IPS-15b (cell line): ENCODE results near the gene TECTA.
"Not testable (repeated sequence)": the region's sequence is repeated elsewhere in the genome, so short reads cannot be mapped to it uniquely, and the experiment has no call there.

Experiments used
- H3K27me3 ChIP-seq: one replicate; pipeline ENCODE4 v1.6.1; 2013; ENCODE audit warnings: low read length; ENCODE audit not compliant: control insufficient read depth, insufficient read depth
- H3K36me3 ChIP-seq: one replicate; pipeline ENCODE4 v1.6.1; 2013; ENCODE audit warnings: low read length; ENCODE audit not compliant: control insufficient read depth, insufficient read depth
- H3K4me1 ChIP-seq: one replicate; pipeline ENCODE4 v1.6.1; 2013; ENCODE audit warnings: mild to moderate bottlenecking, low read length; ENCODE audit not compliant: control insufficient read depth, insufficient read depth
- H3K4me3 ChIP-seq: one replicate; pipeline ENCODE4 v1.5.1; 2013; ENCODE audit warnings: low read depth, low read length
- H3K9ac ChIP-seq: one replicate; pipeline ENCODE4 v1.6.1; 2013; ENCODE audit warnings: low read depth, mild to moderate bottlenecking, low read length
- H3K9me3 ChIP-seq: one replicate; pipeline ENCODE4 v1.6.1; 2013; ENCODE audit warnings: mild to moderate bottlenecking, low read length; ENCODE audit not compliant: control insufficient read depth, insufficient read depth

The TECTA gene

GRCh38 chr11:121225382-121225781 lies 124.3 kb downstream of the TECTA start:
- no peaks in the 10 kb centered on the region for H3K4me1 ChIP-seq
- peaks cover 19% of the 10 kb centered on the region for H3K9me3 ChIP-seq
- H3K9ac ChIP-seq: no peak overlapping the region

GRCh38 chr11:121226415-121227263 lies 125.6 kb downstream of the TECTA start:
- no peak overlapping the region for H3K4me3 ChIP-seq
- H3K27me3 ChIP-seq: no peaks in the 10 kb centered on the region
- no peaks in the 10 kb centered on the region for H3K36me3 ChIP-seq

More at GRCh38 chr11:121225382-121225781, 124.3 kb downstream of the TECTA start:
- Histone ChIP-seq H3K36me3 (no peaks in the 10 kb centered on the region), H3K4me3 (no peak overlapping the region), H3K27me3 (no peaks in the 10 kb centered on the region)

GRCh38 chr11:121228851-121229250 lies 127.8 kb downstream of the TECTA start:
- Histone ChIP-seq H3K9me3 (peaks cover 19% of the 10 kb centered on the region), H3K4me3 (no peak overlapping the region), H3K27me3 (no peaks in the 10 kb centered on the region), H3K4me1 (peaks cover 3% of the 10 kb centered on the region), H3K9ac (no peak overlapping the region), H3K36me3 (no peaks in the 10 kb centered on the region)

More at GRCh38 chr11:121226415-121227263, 125.6 kb downstream of the TECTA start:
- H3K9ac ChIP-seq: no peak overlapping the region
- H3K4me1 ChIP-seq: no peaks in the 10 kb centered on the region
- peaks cover 19% of the 10 kb centered on the region for H3K9me3 ChIP-seq

- Histone ChIP-seq H3K4me3 (no peak overlapping the region), H3K36me3 (no peaks in the 10 kb centered on the region), H3K9ac (no peak overlapping the region), H3K9me3 (peaks cover 19% of the 10 kb centered on the region), H3K4me1 (peaks cover 8% of the 10 kb centered on the region), H3K27me3 (no peaks in the 10 kb centered on the region)
Observed at GRCh38 chr11:121229495-121230215, 128.6 kb downstream of the TECTA start.

GRCh38 chr11:121231576-121232278 lies 130.7 kb downstream of the TECTA start:
- Histone ChIP-seq H3K9me3 (peaks cover 7% of the 10 kb centered on the region), H3K4me1 (peaks cover 20% of the 10 kb centered on the region), H3K4me3 (no peak overlapping the region), H3K9ac (no peak overlapping the region), H3K27me3 (no peaks in the 10 kb centered on the region), H3K36me3 (no peaks in the 10 kb centered on the region)

- no peaks in the 10 kb centered on the region for H3K9me3 ChIP-seq
Observed at GRCh38 chr11:121235057-121235456, 134.0 kb downstream of the TECTA start.

GRCh38 chr11:121236115-121237001 lies 135.3 kb downstream of the TECTA start:
- H3K4me3 ChIP-seq: peak overlapping the region; percentile 11

More at GRCh38 chr11:121235057-121235456, 134.0 kb downstream of the TECTA start:
- Histone ChIP-seq H3K36me3 (no peaks in the 10 kb centered on the region), H3K9ac (no peak overlapping the region), H3K4me1 (peaks cover 34% of the 10 kb centered on the region), H3K4me3 (no peak overlapping the region), H3K27me3 (no peaks in the 10 kb centered on the region)

GRCh38 chr11:121237247-121237646 lies 136.2 kb downstream of the TECTA start:
- H3K4me3 ChIP-seq: peak overlapping the region; percentile 11
- H3K27me3 ChIP-seq, H3K36me3 ChIP-seq, H3K9me3 ChIP-seq: not testable (repeated sequence)
- peaks cover 34% of the 10 kb centered on the region for H3K4me1 ChIP-seq
- H3K9ac ChIP-seq: peak overlapping the region; percentile 32

More at GRCh38 chr11:121236115-121237001, 135.3 kb downstream of the TECTA start:
- Histone ChIP-seq H3K36me3 (no peaks in the 10 kb centered on the region), H3K4me1 (peaks cover 34% of the 10 kb centered on the region), H3K9ac (peak overlapping the region; percentile 17), H3K9me3 (no peaks in the 10 kb centered on the region), H3K27me3 (no peaks in the 10 kb centered on the region)

- Histone ChIP-seq H3K36me3 (no peaks in the 10 kb centered on the region), H3K4me1 (peaks cover 34% of the 10 kb centered on the region), H3K9ac (no peak overlapping the region), H3K9me3 (no peaks in the 10 kb centered on the region), H3K4me3 (no peak overlapping the region), H3K27me3 (no peaks in the 10 kb centered on the region)
Observed at GRCh38 chr11:121237686-121238658, 136.9 kb downstream of the TECTA start.

GRCh38 chr11:121238956-121239355 lies 137.9 kb downstream of the TECTA start:
- H3K4me3 ChIP-seq: no peak overlapping the region
- H3K36me3 ChIP-seq: no peaks in the 10 kb centered on the region
- H3K4me1 ChIP-seq: peaks cover 31% of the 10 kb centered on the region
- H3K9me3 ChIP-seq: no peaks in the 10 kb centered on the region
- no peaks in the 10 kb centered on the region for H3K27me3 ChIP-seq
- H3K9ac ChIP-seq: no peak overlapping the region
